NCI-H1694 treated with DMSO at 0.1 percent for 48 hours (cell line): ENCODE measurements around the gene SCYGR4.

Experiments used
- DNase-seq: peaks from one replicate; lab custom pipeline; 2025; lab: John Stamatoyannopoulos, UW

The SCYGR4 gene

GRCh38 chr2:227614246-227614645 lies 3.1 kb upstream of the SCYGR4 start:
- DNase-seq, result no peak

DNA sequence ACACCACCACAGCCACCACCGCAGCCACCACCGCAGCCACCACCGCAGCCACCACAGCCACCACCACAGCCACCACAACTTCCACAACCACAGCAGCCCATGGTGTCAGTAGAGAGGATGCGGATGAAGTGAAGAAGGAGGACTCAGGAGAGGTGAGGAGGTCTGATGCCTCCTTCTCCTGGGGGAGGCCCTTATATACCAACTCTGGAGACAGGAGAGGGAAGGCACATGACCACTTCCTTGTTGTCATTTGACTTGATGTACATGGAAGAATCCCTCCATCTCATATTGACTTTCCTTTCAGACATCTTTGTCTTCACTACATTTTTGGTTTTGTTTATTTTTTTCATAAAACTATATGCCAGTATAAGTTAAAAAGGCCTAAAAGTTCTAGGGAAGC lies 2.6 kb upstream of the SCYGR4 start, which contains the start of gene SCYGR3:
Gene SCYGR3 (minus strand): TSS at position 101 of the 400 bp plus-strand sequence. CDS start 0 bp downstream, at position 101.
- no peak for DNase-seq

DNA sequence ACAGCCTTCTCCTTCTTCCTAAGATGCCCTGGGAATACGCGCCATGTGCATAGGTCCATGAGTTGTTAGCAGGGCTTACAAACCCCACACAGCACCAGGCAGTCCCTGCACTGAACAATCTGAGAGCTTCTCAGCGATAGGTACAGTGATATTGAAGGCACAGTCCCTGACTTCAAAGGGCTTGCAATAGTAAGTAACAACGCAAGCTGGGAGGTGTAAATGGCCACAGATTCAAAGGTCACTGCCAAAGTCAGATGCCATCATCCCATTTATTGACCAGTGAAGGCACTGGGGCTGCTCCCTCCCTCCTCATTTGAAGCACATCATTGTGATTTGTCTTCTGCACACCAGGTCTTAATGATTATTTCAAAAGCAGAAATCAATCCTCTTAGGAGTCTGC lies 2.1 kb upstream of the SCYGR4 start:
- no peak for DNase-seq

GRCh38 chr2:227615906-227616305 lies 1.4 kb upstream of the SCYGR4 start:
- no peak for DNase-seq

- no peak for DNase-seq
These were observed 667 bp upstream of the SCYGR4 start for GRCh38 chr2:227616631-227617030.

DNA sequence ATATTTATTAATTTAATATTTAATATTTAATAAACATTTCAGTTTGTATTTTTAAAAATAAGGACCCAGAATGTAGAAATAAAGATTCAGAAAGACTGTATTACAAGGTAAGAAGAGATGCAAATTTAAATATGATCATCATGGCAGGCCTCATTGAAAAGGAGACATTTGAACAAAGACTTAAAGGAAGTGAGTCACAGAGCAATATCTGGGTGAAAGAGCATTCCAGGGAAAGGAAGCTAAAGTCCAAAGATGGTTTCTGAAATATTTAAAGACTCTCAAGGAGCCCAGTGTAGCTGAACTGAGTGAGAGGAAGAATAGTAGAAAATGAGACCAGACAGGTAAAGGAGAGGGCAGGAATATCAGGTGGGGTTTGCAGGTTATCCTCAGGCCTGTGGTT lies 5.9 kb downstream of the SCYGR4 start:
- no peak for DNase-seq

DNA sequence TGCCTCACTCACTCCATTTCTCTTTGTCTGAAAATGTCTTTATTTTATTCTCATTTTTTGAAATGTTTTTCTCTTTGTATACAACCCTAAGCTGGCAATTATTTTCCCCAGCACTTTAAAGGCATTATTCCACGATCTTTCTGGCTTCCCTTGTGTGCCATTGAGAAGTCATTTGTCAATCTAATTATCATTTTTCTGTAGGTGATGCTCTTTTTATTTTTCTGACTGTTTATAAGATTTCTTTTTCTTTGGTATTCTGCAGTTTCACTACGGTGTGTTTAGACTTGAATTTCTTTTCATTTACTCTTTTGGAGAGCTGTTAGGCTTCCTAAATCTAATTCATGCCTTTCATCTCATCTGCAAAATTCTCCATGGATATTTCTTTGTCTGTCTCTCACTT lies 8.1 kb downstream of the SCYGR4 start:
- DNase-seq, result no peak

- no peak for DNase-seq
These were observed 9.4 kb downstream of the SCYGR4 start for GRCh38 chr2:227626580-227627151.

- no peak for DNase-seq
These were observed 10.5 kb downstream of the SCYGR4 start for GRCh38 chr2:227627769-227628168.

DNA sequence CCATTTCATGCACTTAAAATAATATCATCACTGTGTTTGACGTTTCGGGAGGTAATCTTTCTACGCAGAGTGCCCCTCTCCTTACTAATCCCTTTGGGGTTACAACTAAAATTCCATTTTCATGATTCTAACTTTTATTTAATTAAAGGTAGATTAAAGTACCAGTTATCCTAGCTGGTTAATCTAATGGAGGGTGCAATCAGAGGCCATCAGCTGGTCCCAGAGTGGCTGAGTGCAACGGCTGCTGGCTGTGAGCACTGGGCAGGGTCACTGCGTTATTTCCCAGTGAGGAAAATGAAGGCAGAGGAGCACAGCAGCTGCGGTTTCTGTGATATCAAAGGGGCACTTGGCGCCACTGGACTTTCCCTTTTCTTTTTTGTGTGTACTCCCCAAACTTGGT lies 12.1 kb downstream of the SCYGR4 start:
- no peak for DNase-seq

DNA sequence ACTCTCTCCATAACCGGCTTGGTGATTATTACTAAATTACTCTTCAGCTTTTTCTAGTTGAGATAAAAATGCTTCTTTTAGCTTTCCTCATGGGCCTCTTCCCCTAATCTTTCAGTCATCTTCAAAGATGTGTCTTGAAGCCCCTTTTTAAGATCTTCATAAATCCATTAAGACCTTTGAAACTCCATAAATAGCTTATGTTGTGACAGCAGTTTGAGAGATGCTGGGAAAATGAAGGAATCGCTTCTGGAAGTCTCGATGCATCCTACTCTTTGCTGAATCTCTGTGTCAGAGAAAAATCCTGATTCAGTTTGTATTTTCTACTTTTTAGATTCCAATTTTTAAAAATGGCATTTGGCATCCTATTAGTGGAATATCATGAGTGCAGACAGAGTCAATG lies 13.0 kb downstream of the SCYGR4 start:
- DNase-seq, result no peak

DNA sequence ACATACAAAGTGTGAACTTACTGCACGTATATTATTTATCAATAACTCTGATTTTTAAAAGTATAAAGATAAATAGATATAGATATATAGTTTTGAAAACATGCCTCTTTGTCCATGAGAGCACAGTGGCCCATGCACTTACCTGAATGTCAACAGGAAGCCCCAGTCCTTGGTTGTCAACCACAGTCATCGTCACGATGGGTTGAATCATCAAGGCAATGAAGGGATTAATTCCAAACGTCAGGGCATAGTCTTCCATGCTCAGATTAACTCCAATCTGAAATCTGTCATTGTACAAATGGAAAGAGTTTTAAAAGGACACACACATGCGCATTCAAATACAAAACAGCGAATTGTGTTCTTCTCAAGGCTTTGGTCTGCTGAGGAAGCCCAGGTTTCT lies 15.5 kb downstream of the SCYGR4 start:
- DNase-seq, result no peak

DNA sequence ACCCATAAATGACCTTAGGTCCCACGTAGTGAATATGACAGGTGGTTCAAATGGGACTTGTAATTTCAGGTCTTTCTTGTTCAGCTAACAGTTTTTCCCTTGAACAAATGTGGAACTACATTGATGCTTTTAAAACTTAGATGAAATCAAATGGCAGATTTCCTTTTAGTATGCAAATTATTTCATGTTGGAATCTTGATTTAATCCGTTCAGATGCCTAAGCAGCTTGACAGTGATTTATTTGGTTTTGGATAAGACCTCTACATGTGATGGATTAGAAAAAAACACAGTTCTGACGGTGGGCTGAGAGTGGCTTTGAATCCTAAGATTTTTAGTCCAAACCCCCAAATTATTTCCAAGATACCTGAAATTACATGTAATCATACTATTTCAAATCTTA lies 16.9 kb downstream of the SCYGR4 start:
- DNase-seq, result no peak

GRCh38 chr2:227642656-227643055 lies 25.4 kb downstream of the SCYGR4 start:
- no peak for DNase-seq

GRCh38 chr2:227643990-227644551 lies 26.8 kb downstream of the SCYGR4 start:
- DNase-seq, result no peak

DNA sequence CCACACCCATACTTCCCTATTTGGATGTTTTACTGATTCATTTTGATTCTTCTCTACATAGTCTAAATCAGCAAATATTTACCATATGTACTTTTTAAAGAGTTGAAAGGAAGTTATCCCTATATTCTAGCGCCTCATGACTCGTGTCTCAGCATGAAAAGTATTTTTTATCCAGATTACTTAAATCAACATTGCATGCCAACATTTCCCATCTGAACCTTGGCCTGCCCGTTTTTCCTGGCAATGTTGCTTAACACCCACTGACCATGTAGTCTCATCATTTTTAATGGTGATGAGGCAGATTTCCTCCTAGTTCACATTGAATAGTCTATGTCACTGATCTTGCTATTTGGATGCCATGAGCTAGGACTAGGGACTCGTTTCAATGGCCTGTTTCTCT lies 36.1 kb downstream of the SCYGR4 start:
- DNase-seq, result no peak

DNA sequence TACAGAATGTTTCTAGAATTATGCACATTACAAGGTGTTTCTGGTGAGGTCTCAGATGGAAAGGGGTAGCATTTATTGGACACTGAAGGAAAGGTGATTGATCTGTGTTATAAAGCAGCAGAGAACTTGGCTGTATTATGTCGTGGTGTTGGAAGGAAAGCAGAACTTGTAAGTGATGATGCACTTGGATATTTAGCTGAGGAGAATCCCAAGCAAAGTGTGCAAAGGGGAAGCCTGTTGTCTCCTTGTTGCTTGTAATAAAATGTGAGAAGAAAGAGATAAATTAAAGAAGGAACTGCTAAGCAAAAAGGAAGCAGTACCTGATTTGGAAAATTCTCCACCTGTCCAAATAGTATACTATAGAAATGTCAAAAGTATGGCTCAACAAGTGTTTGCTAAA lies 37.1 kb downstream of the SCYGR4 start:
- DNase-seq, result no peak

GRCh38 chr2:227655454-227655853 lies 38.2 kb downstream of the SCYGR4 start:
- DNase-seq, result no peak

DNA sequence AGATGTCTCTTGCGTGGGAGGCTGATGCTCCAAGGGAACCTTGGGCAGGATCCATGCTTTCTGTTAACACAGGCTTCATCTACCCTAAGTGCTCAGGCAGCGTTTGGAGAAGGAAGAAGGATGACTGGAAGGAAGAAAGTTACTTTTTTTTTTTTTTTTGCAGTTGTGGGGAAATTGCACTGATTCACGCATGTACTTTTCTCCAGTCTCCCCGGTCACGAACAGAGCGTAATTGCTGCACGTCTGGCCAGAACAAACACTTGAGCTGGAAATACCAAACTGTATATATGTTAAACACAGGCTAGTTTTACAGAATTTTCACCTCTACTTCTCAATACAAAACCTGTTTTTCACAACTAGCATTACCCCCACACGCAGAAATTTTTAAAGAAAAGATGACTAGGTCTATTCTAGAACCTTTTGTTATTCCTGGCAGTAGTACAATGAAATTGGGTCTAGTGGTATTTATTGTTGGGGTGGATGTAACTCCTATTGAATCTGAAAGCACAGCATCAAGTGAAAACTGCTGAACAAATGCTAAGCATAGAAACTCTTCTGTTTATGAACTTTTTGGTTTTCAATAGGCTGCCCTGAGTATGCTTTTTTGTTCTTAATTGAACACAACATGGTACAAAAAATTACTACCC lies 40.0 kb downstream of the SCYGR4 start:
- DNase-seq, result no peak

DNA sequence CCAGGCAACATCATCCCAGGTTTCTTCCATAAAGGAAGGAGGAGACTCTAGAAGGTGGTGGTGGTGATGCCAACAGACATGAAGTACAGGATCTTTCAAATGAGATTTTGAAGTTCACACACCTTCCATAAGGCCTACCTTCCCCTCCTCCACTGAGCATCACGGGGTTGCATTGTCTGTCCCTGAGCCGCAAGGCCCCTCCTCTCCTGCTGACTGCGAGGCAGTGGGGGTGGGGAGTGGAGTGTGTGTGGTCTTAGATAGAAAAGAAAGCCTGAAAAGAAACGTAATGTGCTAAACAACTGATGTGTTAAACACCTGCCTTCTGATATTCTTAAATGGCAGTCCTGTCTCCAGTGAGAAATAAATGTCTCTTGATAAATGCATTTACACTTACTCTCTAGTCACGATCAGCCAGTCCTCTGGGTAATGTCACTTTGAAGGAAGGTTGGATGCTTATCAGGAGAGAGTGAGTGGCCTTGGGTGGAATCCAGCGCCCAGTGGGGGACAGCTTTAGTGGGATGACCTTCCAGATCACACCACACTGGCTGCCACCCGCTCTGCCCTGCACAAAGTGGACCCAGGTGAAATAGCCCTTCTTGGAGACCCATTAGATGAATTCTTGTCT lies 43.8 kb downstream of the SCYGR4 start:
- DNase-seq, result no peak

DNA sequence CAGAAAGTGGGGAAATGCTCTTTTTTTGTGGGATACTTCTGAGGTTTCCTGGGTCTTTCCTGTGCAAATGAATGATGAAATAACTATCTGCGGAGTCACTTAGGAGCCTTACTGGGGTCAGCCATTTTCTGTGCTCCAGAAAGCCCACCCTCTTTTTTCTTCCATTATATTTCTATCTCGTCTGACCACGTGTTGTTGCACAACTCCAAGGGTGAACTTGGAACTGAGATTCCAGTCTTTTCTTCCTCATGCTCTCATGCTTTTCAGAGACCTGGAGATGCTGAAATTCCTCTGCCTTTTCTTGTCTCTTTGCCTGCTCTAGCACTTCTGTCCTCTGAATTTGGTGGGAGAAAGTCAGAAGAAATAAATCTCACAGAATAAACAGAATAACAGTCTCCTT lies 44.5 kb downstream of the SCYGR4 start:
- DNase-seq, result no peak

DNA sequence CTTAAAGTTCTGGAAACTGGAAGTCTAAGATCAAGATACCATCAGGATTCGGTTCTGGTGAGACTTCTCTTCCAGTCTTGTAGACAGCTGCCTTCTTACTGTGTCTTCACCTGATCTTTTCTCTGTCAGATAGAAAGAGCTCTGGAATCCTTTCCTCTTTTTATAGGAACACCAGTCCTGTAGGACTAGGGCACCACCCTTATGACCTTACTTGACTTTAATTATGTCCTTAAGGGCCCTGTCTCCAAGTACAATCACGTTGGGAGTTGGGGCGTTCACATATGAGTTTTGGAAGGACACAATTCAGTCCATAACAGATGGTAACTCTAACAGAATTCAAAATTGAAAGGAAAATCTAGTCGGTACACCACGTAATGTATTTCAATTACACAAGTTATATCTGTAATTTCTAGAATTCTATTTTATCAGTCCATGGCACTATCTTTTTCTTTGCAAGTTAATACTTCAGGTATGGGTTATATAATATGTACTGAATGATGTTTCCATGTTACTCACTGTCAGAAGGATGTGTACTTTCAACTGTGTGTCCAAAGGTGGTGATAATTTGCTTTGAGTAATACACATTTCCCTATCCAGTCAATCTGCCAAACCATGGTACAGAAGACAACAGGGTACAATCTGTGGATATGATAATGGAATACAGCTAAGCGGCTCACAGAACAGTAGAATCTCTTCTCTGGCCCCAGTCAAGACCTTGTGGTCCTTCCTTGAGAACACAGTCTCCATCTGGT lies 48.1 kb downstream of the SCYGR4 start:
- DNase-seq, result no peak
